ENCODE measurements around the gene GMDS.

- no peak for TF ChIP-seq CEBPB (IDR thresholded peaks at IDR 0.05; ENCODE audit: low read depth, low read length)
- no peak for TF ChIP-seq RAD21 (IDR thresholded peaks at IDR 0.05; ENCODE audit: low read length)
Observed at GRCh38 chr6:2216794-2217383, 28.5 kb downstream of the GMDS start.
